HG03457 (cell line): Measurements from ENCODE around the gene NECTIN2.
"Not testable (repeated sequence)": the region's sequence is repeated elsewhere in the genome, so short reads cannot be mapped to it uniquely, and the experiment has no call there.

Source experiments
- ATAC-seq: cut with Tn5 transposase; IDR thresholded peaks from one replicate; pipeline ENCODE4 v1.9.1; 2021; ENCODE audit warnings: moderate number of reproducible peaks; ENCODE audit not compliant: unreplicated experiment

The NECTIN2 gene

GRCh38 chr19:44816301-44816700 is 29.8 kb upstream of the NECTIN2 start:
- ATAC-seq: no peak

GRCh38 chr19:44817725-44818465 is 28.2 kb upstream of the NECTIN2 start:
- ATAC-seq: no peak

- ATAC-seq: no peak
Observed at GRCh38 chr19:44818466-44819031, 27.5 kb upstream of the NECTIN2 start.

- ATAC-seq: no peak
Observed at GRCh38 chr19:44819246-44819832, 26.8 kb upstream of the NECTIN2 start.

GRCh38 chr19:44820648-44821609 is 25.2 kb upstream of the NECTIN2 start:
- no peak for ATAC-seq

GRCh38 chr19:44822177-44822576 is 23.9 kb upstream of the NECTIN2 start:
- no peak for ATAC-seq

GRCh38 chr19:44822670-44823372 is 23.3 kb upstream of the NECTIN2 start:
- ATAC-seq: no peak

GRCh38 chr19:44823373-44823698 is 22.8 kb upstream of the NECTIN2 start:
- no peak for ATAC-seq

- ATAC-seq: no peak
Observed at GRCh38 chr19:44824761-44825160, 21.3 kb upstream of the NECTIN2 start.

GRCh38 chr19:44832875-44833274 is 13.2 kb upstream of the NECTIN2 start:
- not testable (repeated sequence) for ATAC-seq

GRCh38 chr19:44834399-44834798 is 11.7 kb upstream of the NECTIN2 start:
- not testable (repeated sequence) for ATAC-seq

GRCh38 chr19:44839276-44839675 is 6.8 kb upstream of the NECTIN2 start:
- ATAC-seq: no peak

- ATAC-seq: no peak
Observed at GRCh38 chr19:44840811-44841210, 5.3 kb upstream of the NECTIN2 start.

- no peak for ATAC-seq
Observed at GRCh38 chr19:44841231-44841630, 4.9 kb upstream of the NECTIN2 start.

GRCh38 chr19:44845286-44845611 is 848 bp upstream of the NECTIN2 start:
- ATAC-seq: no peak

GRCh38 chr19:44846455-44847143 is 502 bp downstream of the NECTIN2 start:
- no peak for ATAC-seq

- ATAC-seq: no peak
Observed at GRCh38 chr19:44847144-44848035, 1.3 kb downstream of the NECTIN2 start.

GRCh38 chr19:44848036-44848811 is 2.1 kb downstream of the NECTIN2 start:
- ATAC-seq: no peak
